ENCODE results near the gene COQ8B.

- TF ChIP-seq ZNF274 (IDR thresholded peaks at IDR 0.05; ENCODE audit: low read depth, low read length), result no peak
- no peak for TF ChIP-seq YY1 (IDR thresholded peaks at IDR 0.05; ENCODE audit: insufficient read depth, insufficient read length)
These were observed 27.2 kb upstream of the COQ8B start for GRCh38 chr19:40743926-40744325.

Data from NT2/D1 (cell line).